Stimulated activated naive CD8-positive, alpha-beta T cell treated with anti-CD3 and anti-CD28 coated beads, Interleukin-15, Interleukin-2, amounts not matched to agents 100 ng/mL and 50 ng/mL, for 24 hours (primary cell): ENCODE results near the gene ARHGAP30.

Source experiments
- H3K27ac Mint-ChIP-seq: one replicate; pipeline ENCODE4 v1.8.0; 2021; ENCODE audit warnings: mild to moderate bottlenecking, mixed read lengths
- H3K27me3 Mint-ChIP-seq: one replicate; pipeline ENCODE4 v1.8.0; 2021; ENCODE audit warnings: mixed read lengths
- H3K36me3 Mint-ChIP-seq: one replicate; pipeline ENCODE4 v1.8.0; 2021; ENCODE audit warnings: low read depth, mixed read lengths
- H3K4me1 Mint-ChIP-seq: one replicate; pipeline ENCODE4 v1.8.0; 2021; ENCODE audit warnings: low read depth, mixed read lengths
- H3K4me3 Mint-ChIP-seq: one replicate; pipeline ENCODE4 v1.8.0; 2021; ENCODE audit warnings: mild to moderate bottlenecking, mixed read lengths
- H3K9me3 Mint-ChIP-seq: one replicate; pipeline ENCODE4 v1.8.0; 2021; ENCODE audit warnings: mixed read lengths

ARHGAP30 gene

DNA sequence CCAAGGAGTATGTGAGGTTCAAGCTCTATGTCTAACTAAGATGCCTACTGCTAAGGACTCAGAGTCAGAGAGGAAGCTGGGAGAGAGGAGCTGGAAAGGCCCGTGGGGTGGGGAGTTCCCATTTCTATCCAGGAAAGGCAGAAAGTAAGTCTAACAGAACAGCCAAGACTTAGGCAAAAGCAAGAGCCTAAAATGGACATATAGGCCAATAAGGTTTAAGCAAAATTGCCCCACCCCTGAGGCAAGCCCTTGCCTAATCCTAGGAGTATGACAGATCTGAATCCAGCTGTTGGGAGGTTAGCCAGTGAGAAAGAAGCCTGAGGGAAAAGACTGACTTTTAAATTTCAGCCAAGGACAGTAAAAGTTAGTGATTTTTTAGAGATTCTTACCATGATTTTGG lies 26.8 kb upstream of the ARHGAP30 start:
- Mint-ChIP-seq H3K27ac (peak overlapping the region; percentile 86), H3K4me1 (peaks cover 76% of the 10 kb centered on the region), H3K27me3 (no peaks in the 10 kb centered on the region), H3K36me3 (peaks cover 17% of the 10 kb centered on the region), H3K9me3 (no peaks in the 10 kb centered on the region), H3K4me3 (no peak overlapping the region)

DNA sequence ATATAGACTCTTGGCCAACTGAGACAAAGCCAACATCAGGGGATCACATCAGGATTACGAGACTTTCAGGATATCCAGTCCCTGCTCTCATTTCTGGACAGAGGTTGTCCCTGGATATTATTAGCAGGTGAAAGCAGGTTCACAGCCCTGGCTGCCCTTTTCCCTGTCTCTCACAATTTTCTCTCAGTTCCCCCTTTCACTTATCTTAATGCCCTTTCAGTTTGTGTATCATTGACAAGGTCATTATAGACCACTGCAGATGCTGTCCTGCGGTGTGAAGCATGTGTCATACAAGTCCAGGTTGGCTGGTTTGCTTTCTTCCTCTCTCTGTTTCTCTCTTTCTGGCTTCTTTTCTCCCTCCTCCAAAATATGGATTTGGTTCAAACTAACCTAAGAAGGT lies 26.3 kb upstream of the ARHGAP30 start:
- H3K4me1 Mint-ChIP-seq, result peaks cover 77% of the 10 kb centered on the region
- no peak overlapping the region for H3K4me3 Mint-ChIP-seq
- H3K9me3 Mint-ChIP-seq, result no peaks in the 10 kb centered on the region
- H3K27ac Mint-ChIP-seq, result peak overlapping the region; percentile 41
- peaks cover 14% of the 10 kb centered on the region for H3K36me3 Mint-ChIP-seq
- no peaks in the 10 kb centered on the region for H3K27me3 Mint-ChIP-seq

- Mint-ChIP-seq H3K27ac (no peak overlapping the region), H3K27me3 (no peaks in the 10 kb centered on the region), H3K4me1 (peaks cover 79% of the 10 kb centered on the region), H3K4me3 (no peak overlapping the region), H3K36me3 (peaks cover 8% of the 10 kb centered on the region), H3K9me3 (no peaks in the 10 kb centered on the region)
Observed at GRCh38 chr1:161095230-161095629, 25.5 kb upstream of the ARHGAP30 start.

DNA sequence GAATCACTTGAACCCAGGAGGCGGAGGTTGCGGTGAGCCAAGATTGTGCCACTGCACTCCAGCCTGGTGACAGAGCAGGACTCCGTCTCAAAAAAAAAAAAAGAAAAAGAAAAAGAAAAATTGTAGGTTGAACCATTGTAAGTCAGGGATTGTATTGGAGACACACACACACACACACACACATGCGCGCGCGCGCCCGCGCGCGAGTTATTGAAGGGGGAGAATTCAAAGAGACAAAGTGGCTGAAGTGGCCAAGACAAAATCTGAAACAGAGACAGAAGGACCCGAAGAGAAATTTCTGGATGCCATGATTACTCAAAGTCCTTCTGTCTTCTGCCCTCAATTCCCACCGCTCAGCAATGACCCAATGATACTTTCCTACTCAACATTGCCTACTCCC lies 24.8 kb upstream of the ARHGAP30 start:
- Mint-ChIP-seq H3K27ac (no peak overlapping the region), H3K4me1 (peaks cover 74% of the 10 kb centered on the region), H3K27me3 (no peaks in the 10 kb centered on the region), H3K9me3 (no peaks in the 10 kb centered on the region), H3K4me3 (no peak overlapping the region), H3K36me3 (peaks cover under 1% of the 10 kb centered on the region)

- Mint-ChIP-seq H3K4me1 (peaks cover 61% of the 10 kb centered on the region), H3K4me3 (peak overlapping the region; percentile 21), H3K9me3 (no peaks in the 10 kb centered on the region), H3K27ac (peak overlapping the region; percentile 16), H3K27me3 (no peaks in the 10 kb centered on the region), H3K36me3 (no peaks in the 10 kb centered on the region)
Observed at GRCh38 chr1:161092621-161093028, 22.9 kb upstream of the ARHGAP30 start.

DNA sequence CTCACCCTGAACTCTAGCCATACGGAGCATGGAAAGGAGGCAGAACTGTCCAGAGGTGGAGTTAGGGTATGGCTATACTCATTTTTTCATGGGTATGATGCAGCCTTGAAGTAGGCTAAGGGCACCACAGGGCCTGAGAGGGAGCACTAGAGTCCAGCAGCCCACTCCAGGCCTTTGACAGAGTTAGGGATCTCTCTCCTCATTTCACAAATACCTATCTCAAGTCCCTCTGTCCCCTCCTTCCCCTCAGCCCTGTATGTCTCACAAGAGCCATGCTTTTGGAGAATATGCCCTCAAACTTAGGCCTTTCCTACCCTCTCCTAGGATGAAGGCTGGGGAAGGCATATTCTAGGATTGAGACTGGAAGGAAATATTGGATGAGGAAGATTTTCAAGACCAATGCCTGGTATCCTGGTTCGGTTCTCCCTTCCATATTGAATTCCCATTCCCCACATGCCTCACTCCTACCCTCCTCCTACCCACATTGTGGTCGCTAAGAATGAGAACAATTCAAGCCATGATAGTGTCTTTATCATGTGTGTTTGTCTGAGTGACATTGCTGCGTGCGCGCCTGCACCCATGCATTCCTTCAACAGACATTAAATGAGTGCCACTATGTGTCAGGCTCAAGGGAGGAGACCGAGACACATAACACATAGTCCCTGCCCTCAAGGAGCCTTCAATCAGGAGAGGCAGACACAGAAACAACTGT lies 22.3 kb upstream of the ARHGAP30 start:
- no peak overlapping the region for H3K4me3 Mint-ChIP-seq
- no peaks in the 10 kb centered on the region for H3K9me3 Mint-ChIP-seq
- no peaks in the 10 kb centered on the region for H3K27me3 Mint-ChIP-seq
- H3K36me3 Mint-ChIP-seq, result no peaks in the 10 kb centered on the region
- no peak overlapping the region for H3K27ac Mint-ChIP-seq
- H3K4me1 Mint-ChIP-seq, result peaks cover 54% of the 10 kb centered on the region

DNA sequence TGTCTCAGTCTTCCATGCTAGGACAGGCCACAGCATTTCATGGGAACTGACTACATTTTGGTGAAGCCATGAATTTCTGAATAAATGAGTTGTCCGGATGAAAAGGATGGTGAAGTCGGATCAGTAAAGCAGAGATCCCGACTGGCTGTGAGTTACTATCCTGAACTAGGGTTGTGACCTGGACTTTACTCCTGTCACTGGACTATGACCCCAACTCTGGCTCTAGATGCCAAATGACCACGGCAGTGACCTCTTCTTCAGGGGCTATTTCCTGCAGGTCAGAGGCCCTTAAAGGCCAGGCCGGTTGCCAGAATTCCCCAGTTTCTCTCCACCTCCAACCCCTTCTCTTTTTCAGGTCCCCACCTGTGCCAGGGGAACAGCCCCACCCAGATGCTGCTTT lies 21.4 kb upstream of the ARHGAP30 start:
- no peaks in the 10 kb centered on the region for H3K36me3 Mint-ChIP-seq
- H3K27ac Mint-ChIP-seq, result peak overlapping the region; percentile 7
- H3K27me3 Mint-ChIP-seq, result no peaks in the 10 kb centered on the region
- peaks cover 45% of the 10 kb centered on the region for H3K4me1 Mint-ChIP-seq
- no peaks in the 10 kb centered on the region for H3K9me3 Mint-ChIP-seq
- H3K4me3 Mint-ChIP-seq, result no peak overlapping the region

DNA sequence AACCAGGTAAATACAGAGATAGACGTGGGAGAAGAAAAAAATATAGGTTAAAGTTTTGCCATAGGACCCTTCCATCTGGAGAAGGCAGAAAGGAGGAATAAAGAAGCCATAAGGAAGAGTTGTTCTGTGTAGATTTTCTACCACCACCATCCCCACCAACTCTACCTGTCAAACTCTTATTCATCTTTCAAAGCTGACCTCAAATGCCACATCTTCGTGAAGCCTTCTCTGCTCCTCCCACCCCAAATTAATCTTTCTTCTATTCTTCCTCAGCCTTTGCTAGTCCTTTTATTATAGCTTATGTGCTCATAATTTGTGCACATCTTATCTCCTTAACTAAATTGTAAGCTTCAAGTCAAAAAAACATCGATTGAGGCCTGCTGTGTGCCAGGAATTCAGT lies 20.9 kb upstream of the ARHGAP30 start:
- Mint-ChIP-seq H3K4me1 (peaks cover 41% of the 10 kb centered on the region), H3K27me3 (no peaks in the 10 kb centered on the region), H3K27ac (peak overlapping the region; percentile 7), H3K36me3 (no peaks in the 10 kb centered on the region), H3K9me3 (no peaks in the 10 kb centered on the region), H3K4me3 (no peak overlapping the region)

DNA sequence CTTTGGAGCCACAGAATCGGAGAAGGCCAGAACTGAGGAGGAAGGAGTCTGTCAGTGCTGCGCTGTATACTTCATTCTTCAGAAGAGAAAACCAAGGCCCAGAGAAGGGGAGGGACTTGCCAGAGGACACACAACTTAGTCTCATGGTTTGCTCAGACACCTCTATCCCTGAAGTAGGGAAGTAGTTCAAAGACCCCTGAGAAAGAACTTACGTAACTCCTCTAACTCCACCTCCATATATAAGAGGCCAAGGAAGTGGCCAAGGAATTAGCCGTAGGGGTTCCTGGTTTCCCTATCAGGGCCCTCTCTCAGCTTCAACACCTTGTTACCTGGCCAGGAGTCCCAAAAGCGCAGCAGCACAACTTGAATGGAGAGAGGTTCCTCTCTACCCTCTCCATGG lies 20.2 kb upstream of the ARHGAP30 start:
- peaks cover 40% of the 10 kb centered on the region for H3K4me1 Mint-ChIP-seq
- no peak overlapping the region for H3K27ac Mint-ChIP-seq
- no peaks in the 10 kb centered on the region for H3K9me3 Mint-ChIP-seq
- no peaks in the 10 kb centered on the region for H3K36me3 Mint-ChIP-seq
- no peak overlapping the region for H3K4me3 Mint-ChIP-seq
- H3K27me3 Mint-ChIP-seq, result no peaks in the 10 kb centered on the region

- no peak within 1 kb of the TSS for H3K27ac Mint-ChIP-seq
- peaks cover 40% of the 10 kb centered on the region for H3K4me1 Mint-ChIP-seq
Observed at GRCh38 chr1:161089251-161089924, 19.7 kb upstream of the ARHGAP30 start, which contains the start of gene NECTIN4. Gene NECTIN4 (minus strand): TSS chr1:161089558. CDS start chr1:161089296, 262 bp downstream.

DNA sequence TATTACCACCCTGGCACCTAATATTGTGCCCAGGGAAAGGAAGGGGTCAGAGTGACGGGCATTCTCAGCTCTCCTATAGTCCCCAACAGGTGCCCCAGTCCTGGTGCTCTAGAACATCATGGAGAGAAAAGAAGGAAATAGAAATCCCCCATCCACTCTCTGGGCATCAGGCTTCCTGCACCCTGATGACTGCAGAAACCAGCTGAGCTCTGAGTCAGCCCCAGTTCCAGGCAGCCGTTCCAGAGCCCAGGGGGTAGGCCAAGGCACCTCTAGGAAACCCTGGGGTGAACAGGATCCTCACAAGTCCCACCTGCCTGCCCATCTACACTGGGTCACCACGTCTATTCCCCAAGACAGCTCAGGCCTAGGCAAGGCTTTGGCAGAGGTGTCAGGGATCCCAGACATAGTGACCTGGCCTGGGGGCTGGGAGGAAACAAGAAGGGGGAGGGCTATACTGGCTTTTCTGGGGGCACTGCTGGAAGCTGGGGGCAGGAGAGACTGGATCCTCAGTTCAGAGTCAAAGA lies 19.0 kb upstream of the ARHGAP30 start:
- Mint-ChIP-seq H3K4me1 (peaks cover 36% of the 10 kb centered on the region), H3K4me3 (no peak overlapping the region), H3K9me3 (no peaks in the 10 kb centered on the region), H3K27me3 (no peaks in the 10 kb centered on the region), H3K27ac (no peak overlapping the region), H3K36me3 (no peaks in the 10 kb centered on the region)

More at GRCh38 chr1:161089251-161089924, 19.7 kb upstream of the ARHGAP30 start, which contains the start of gene NECTIN4:
- Mint-ChIP-seq H3K27me3 (no peaks in the 10 kb centered on the region), H3K4me3 (no peak within 1 kb of the TSS), H3K9me3 (no peaks in the 10 kb centered on the region), H3K36me3 (no peaks in the 10 kb centered on the region)

DNA sequence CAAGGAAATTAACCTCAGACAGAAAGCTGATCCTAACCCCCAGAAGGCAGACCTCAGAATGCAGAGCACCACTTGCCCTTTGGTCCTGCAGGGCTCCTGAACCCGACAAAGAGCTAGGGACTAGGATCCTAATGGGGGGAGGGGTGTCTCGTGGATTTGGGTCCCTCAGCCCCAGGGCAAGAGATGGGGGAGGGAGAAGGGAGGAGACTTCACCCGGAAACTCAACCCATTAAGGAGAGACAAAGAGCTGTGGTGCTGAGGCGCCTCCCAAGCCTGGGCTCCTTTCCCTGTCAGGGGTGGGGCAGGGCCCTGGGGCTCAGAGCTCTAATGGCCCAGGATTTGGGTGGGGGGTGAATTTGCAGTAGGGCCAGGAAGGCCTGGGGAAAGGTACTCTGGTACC lies 16.8 kb upstream of the ARHGAP30 start:
- no peaks in the 10 kb centered on the region for H3K27me3 Mint-ChIP-seq
- H3K9me3 Mint-ChIP-seq, result no peaks in the 10 kb centered on the region
- no peak overlapping the region for H3K27ac Mint-ChIP-seq
- no peak overlapping the region for H3K4me3 Mint-ChIP-seq
- H3K4me1 Mint-ChIP-seq, result peaks cover 14% of the 10 kb centered on the region
- no peaks in the 10 kb centered on the region for H3K36me3 Mint-ChIP-seq

DNA sequence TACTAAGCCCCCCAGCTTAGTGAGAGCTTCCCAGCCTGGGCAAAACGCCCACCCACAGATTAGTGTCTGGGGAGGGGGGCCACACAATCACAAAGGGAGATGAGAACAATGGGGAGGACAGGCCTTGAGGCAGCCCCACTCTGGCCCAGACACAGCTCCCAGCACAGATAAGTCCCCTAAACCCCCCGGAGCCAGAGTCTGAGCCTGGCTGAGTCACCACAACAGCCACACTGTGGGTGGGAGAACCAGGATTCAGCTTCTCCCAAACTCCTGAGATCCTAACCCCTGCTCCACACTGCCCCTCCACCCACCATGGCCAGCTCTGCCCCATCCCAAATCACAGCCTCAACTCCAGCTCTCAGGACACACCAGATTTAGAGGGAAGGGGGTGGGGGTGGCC lies 15.5 kb upstream of the ARHGAP30 start:
- H3K27me3 Mint-ChIP-seq, result no peaks in the 10 kb centered on the region
- no peak overlapping the region for H3K27ac Mint-ChIP-seq
- no peaks in the 10 kb centered on the region for H3K36me3 Mint-ChIP-seq
- peaks cover 8% of the 10 kb centered on the region for H3K4me1 Mint-ChIP-seq
- H3K4me3 Mint-ChIP-seq, result no peak overlapping the region
- no peaks in the 10 kb centered on the region for H3K9me3 Mint-ChIP-seq

DNA sequence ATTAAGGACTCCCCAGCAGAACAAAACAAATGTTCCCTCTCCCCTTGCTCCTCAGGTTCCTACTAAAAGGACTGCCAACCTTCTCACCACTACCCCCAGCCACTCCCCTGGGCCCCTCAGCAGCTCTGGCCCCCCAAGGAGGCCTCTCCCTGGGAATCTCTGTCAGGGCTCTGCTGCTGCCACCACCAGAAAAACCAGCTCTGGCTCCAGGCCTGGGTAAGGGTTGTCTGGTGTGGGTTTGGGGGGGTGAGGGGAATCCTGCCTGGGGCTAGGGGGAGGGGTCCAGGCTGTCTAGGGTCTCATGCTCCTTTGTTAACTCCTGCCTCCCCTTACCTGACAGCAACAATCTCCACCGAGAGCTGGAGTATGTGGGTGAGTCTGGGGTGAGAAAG lies 14.9 kb upstream of the ARHGAP30 start:
- Mint-ChIP-seq H3K27me3 (no peaks in the 10 kb centered on the region), H3K4me3 (no peak overlapping the region), H3K27ac (peak overlapping the region; percentile 52), H3K9me3 (no peaks in the 10 kb centered on the region), H3K36me3 (no peaks in the 10 kb centered on the region), H3K4me1 (peaks cover 7% of the 10 kb centered on the region)

GRCh38 chr1:161083748-161084596 lies 14.3 kb upstream of the ARHGAP30 start:
- Mint-ChIP-seq H3K4me1 (peaks cover 7% of the 10 kb centered on the region), H3K4me3 (no peak overlapping the region), H3K9me3 (no peaks in the 10 kb centered on the region), H3K27me3 (no peaks in the 10 kb centered on the region), H3K36me3 (no peaks in the 10 kb centered on the region), H3K27ac (no peak overlapping the region)
